Activated naive CD8-positive, alpha-beta T cell treated with anti-CD3 and anti-CD28 coated beads for 36 hours (primary cell): ENCODE data around the gene BSCL2. TPM values are rescaled to one million over a fixed set of nuclear protein-coding genes. Genes with fewer than 3 reads are reported as not detected.
"Not testable (repeated sequence)": the region's sequence is repeated elsewhere in the genome, so short reads cannot be mapped to it uniquely, and the experiment has no call there.

ENCODE experiments used
- DNase-seq: peaks from one replicate; pipeline ENCODE4 v3.0.0; 2021
- H3K27ac Mint-ChIP-seq: one replicate; pipeline ENCODE4 v1.8.0; 2022; ENCODE audit warnings: mild to moderate bottlenecking, moderate library complexity, mixed read lengths
- H3K27me3 Mint-ChIP-seq: one replicate; pipeline ENCODE4 v1.8.0; 2022; ENCODE audit warnings: mild to moderate bottlenecking, mixed read lengths
- H3K36me3 Mint-ChIP-seq: one replicate; pipeline ENCODE4 v1.8.0; 2021; ENCODE audit warnings: mild to moderate bottlenecking, mixed read lengths
- H3K4me1 Mint-ChIP-seq: one replicate; pipeline ENCODE4 v1.8.0; 2021; ENCODE audit warnings: mixed read lengths
- H3K4me3 Mint-ChIP-seq: one replicate; pipeline ENCODE4 v1.8.0; 2022; ENCODE audit warnings: mild to moderate bottlenecking, moderate library complexity, mixed read lengths
- H3K9me3 Mint-ChIP-seq: one replicate; pipeline ENCODE4 v1.8.0; 2022; ENCODE audit warnings: mixed read lengths
- total RNA-seq, 2 experiments: library from RNA; stranded (reverse); gene quantifications; one replicate each; pipeline ENCODE4 v1.2.3, GENCODE V29; 2021

Gene BSCL2
- total RNA-seq, 2 experiments from 2014 or later = 22.7 to 23.7 TPM

GRCh38 chr11:62708793-62709192 lies 1.6 kb upstream of the BSCL2 start:
- Mint-ChIP-seq H3K27me3 (no peaks in the 10 kb centered on the region), H3K27ac (peak overlapping the region; percentile 98), H3K9me3 (no peaks in the 10 kb centered on the region), H3K4me3 (peak overlapping the region; percentile 94), H3K36me3 (peaks cover 41% of the 10 kb centered on the region), H3K4me1 (peaks cover 57% of the 10 kb centered on the region)
- peak; percentile 56 for DNase-seq

- H3K27ac Mint-ChIP-seq = peak overlapping the region; percentile 98
- peaks cover 53% of the 10 kb centered on the region for H3K4me1 Mint-ChIP-seq
- no peak for DNase-seq
- H3K36me3 Mint-ChIP-seq = peaks cover 39% of the 10 kb centered on the region
- H3K27me3 Mint-ChIP-seq = no peaks in the 10 kb centered on the region
- H3K4me3 Mint-ChIP-seq = peak overlapping the region; percentile 94
- H3K9me3 Mint-ChIP-seq = no peaks in the 10 kb centered on the region
These were observed 1.2 kb upstream of the BSCL2 start for GRCh38 chr11:62708392-62708791.

GRCh38 chr11:62706850-62707247 lies 375 bp downstream of the BSCL2 start:
- no peak for DNase-seq
- no peaks in the 10 kb centered on the region for H3K27me3 Mint-ChIP-seq
- H3K4me3 Mint-ChIP-seq = peak overlapping the region; percentile 56
- H3K4me1 Mint-ChIP-seq = peaks cover 39% of the 10 kb centered on the region
- no peak overlapping the region for H3K27ac Mint-ChIP-seq
- peaks cover 37% of the 10 kb centered on the region for H3K36me3 Mint-ChIP-seq
- H3K9me3 Mint-ChIP-seq = no peaks in the 10 kb centered on the region

- Mint-ChIP-seq H3K36me3 (peaks cover 35% of the 10 kb centered on the region), H3K27ac (peak overlapping the region; percentile 76), H3K9me3 (no peaks in the 10 kb centered on the region), H3K4me1 (peaks cover 39% of the 10 kb centered on the region), H3K27me3 (no peaks in the 10 kb centered on the region), H3K4me3 (peak overlapping the region; percentile 85)
- DNase-seq = peak; percentile 94
These were observed 1.1 kb downstream of the BSCL2 start for GRCh38 chr11:62705880-62706849.

- no peaks in the 10 kb centered on the region for H3K9me3 Mint-ChIP-seq
- H3K36me3 Mint-ChIP-seq = peaks cover 27% of the 10 kb centered on the region
- peak overlapping the region; percentile 76 for H3K27ac Mint-ChIP-seq
These were observed 1.8 kb downstream of the BSCL2 start for GRCh38 chr11:62705413-62705812.

GRCh38 chr11:62703921-62704320 lies 3.3 kb downstream of the BSCL2 start:
- DNase-seq, H3K9me3 Mint-ChIP-seq, H3K27ac Mint-ChIP-seq, H3K4me3 Mint-ChIP-seq, H3K27me3 Mint-ChIP-seq: not testable (repeated sequence)
- Mint-ChIP-seq H3K36me3 (peaks cover 16% of the 10 kb centered on the region), H3K4me1 (peaks cover 28% of the 10 kb centered on the region)

More at GRCh38 chr11:62705413-62705812, 1.8 kb downstream of the BSCL2 start:
- peak overlapping the region; percentile 85 for H3K4me3 Mint-ChIP-seq
- H3K27me3 Mint-ChIP-seq = no peaks in the 10 kb centered on the region
- H3K4me1 Mint-ChIP-seq = peaks cover 39% of the 10 kb centered on the region
- DNase-seq = no peak

- no peak for DNase-seq
- Mint-ChIP-seq H3K27me3 (no peaks in the 10 kb centered on the region), H3K27ac (no peak overlapping the region), H3K4me1 (peaks cover 12% of the 10 kb centered on the region), H3K9me3 (no peaks in the 10 kb centered on the region), H3K4me3 (no peak overlapping the region), H3K36me3 (peaks cover 13% of the 10 kb centered on the region)
These were observed 5.0 kb downstream of the BSCL2 start for GRCh38 chr11:62702246-62702645.

- H3K27ac Mint-ChIP-seq = no peak overlapping the region
- H3K9me3 Mint-ChIP-seq = no peaks in the 10 kb centered on the region
- peaks cover 11% of the 10 kb centered on the region for H3K36me3 Mint-ChIP-seq
These were observed 12.6 kb downstream of the BSCL2 start for GRCh38 chr11:62694455-62695167.

GRCh38 chr11:62693624-62694023 lies 13.6 kb downstream of the BSCL2 start:
- H3K4me3 Mint-ChIP-seq, H3K27ac Mint-ChIP-seq, H3K9me3 Mint-ChIP-seq, DNase-seq, H3K27me3 Mint-ChIP-seq, H3K4me1 Mint-ChIP-seq: not testable (repeated sequence)
- peaks cover 12% of the 10 kb centered on the region for H3K36me3 Mint-ChIP-seq

More at GRCh38 chr11:62694455-62695167, 12.6 kb downstream of the BSCL2 start:
- peak; percentile 73 for DNase-seq
- Mint-ChIP-seq H3K27me3 (no peaks in the 10 kb centered on the region), H3K4me3 (no peak overlapping the region), H3K4me1 (no peaks in the 10 kb centered on the region)

- Mint-ChIP-seq H3K9me3 (no peaks in the 10 kb centered on the region), H3K4me3 (no peak within 1 kb of the TSS), H3K4me1 (no peaks in the 10 kb centered on the region), H3K27ac (no peak within 1 kb of the TSS), H3K27me3 (peaks cover 19% of the 10 kb centered on the region), H3K36me3 (peaks cover 15% of the 10 kb centered on the region)
- no peak for DNase-seq
These were observed 17.6 kb downstream of the BSCL2 start, which contains the start of gene LRRN4CL for GRCh38 chr11:62689421-62690183. LRRN4CL (minus strand) TSS chr11:62689530; CDS start chr11:62688508, 1,022 bp downstream.

GRCh38 chr11:62688491-62688890 lies 18.7 kb downstream of the BSCL2 start:
- no peak overlapping the region for H3K4me3 Mint-ChIP-seq
- DNase-seq = no peak
- no peak overlapping the region for H3K27ac Mint-ChIP-seq
- no peaks in the 10 kb centered on the region for H3K4me1 Mint-ChIP-seq
- H3K27me3 Mint-ChIP-seq = peaks cover 19% of the 10 kb centered on the region
- peaks cover 15% of the 10 kb centered on the region for H3K36me3 Mint-ChIP-seq
- H3K9me3 Mint-ChIP-seq = no peaks in the 10 kb centered on the region

GRCh38 chr11:62687508-62688396 lies 19.5 kb downstream of the BSCL2 start:
- Mint-ChIP-seq H3K27me3 (peaks cover 19% of the 10 kb centered on the region), H3K9me3 (no peaks in the 10 kb centered on the region), H3K4me3 (no peak overlapping the region), H3K4me1 (no peaks in the 10 kb centered on the region), H3K27ac (no peak overlapping the region), H3K36me3 (peaks cover 12% of the 10 kb centered on the region)
- no peak for DNase-seq

GRCh38 chr11:62682518-62682917 lies 24.7 kb downstream of the BSCL2 start:
- H3K4me3 Mint-ChIP-seq = no peak overlapping the region
- DNase-seq = no peak
- peaks cover 9% of the 10 kb centered on the region for H3K36me3 Mint-ChIP-seq
- peaks cover 10% of the 10 kb centered on the region for H3K27me3 Mint-ChIP-seq
- H3K4me1 Mint-ChIP-seq = peaks cover 20% of the 10 kb centered on the region
- no peak overlapping the region for H3K27ac Mint-ChIP-seq
- no peaks in the 10 kb centered on the region for H3K9me3 Mint-ChIP-seq

GRCh38 chr11:62680825-62681240 lies 26.4 kb downstream of the BSCL2 start:
- Mint-ChIP-seq H3K27me3 (no peaks in the 10 kb centered on the region), H3K4me3 (peak overlapping the region; percentile 42), H3K36me3 (peaks cover 19% of the 10 kb centered on the region), H3K27ac (peak overlapping the region; percentile 75), H3K9me3 (no peaks in the 10 kb centered on the region), H3K4me1 (peaks cover 32% of the 10 kb centered on the region)
- peak; percentile 38 for DNase-seq
